GM12878 (cell line): ENCODE measurements around the gene ERP29. TPM values are rescaled to one million over a fixed set of nuclear protein-coding genes. Genes with fewer than 3 reads are reported as not detected.
A peak's percentile ranks its signal among the peaks of the same experiment; 100 is the strongest.
"Not testable (repeated sequence)": the region's sequence is repeated elsewhere in the genome, so short reads cannot be mapped to it uniquely, and the experiment has no call there.

ENCODE experiments used
- ATAC-seq: fragments of 200-7000 bp; cut with Tn5 transposase; 3 replicates; pipeline ENCODE4 v1.9.1; 2020; ENCODE audit warnings: mild to moderate bottlenecking, moderate library complexity
- BruUV-seq: library from RNA; stranded (reverse); fragments of 400-500 nt; replicated peaks from 2 replicates; lab custom pipeline; 2021; lab: Mats Ljungman, UMichigan
- CTCF ChIA-PET: fragments of 300-600 bp; sonication (Branson Sonifier 250); formaldehyde crosslinking; extraction: SDS; loops from one replicate; lab custom pipeline; 2021; ENCODE audit warnings: inconsistent platforms; lab: Yijun Ruan, JAX
- POLR2A ChIA-PET: fragments of 350-600 bp; formaldehyde crosslinking; extraction: SDS; loops from one replicate; lab custom pipeline; 2021; ENCODE audit warnings: inconsistent platforms; lab: Charles Lee
- RAD21 ChIA-PET: fragments of 300-600 bp; sonication (Branson Sonifier 250); formaldehyde crosslinking; loops from one replicate; lab custom pipeline; 2023; ENCODE audit warnings: antibody characterized with exemption; ENCODE audit not compliant: unreplicated experiment; lab: Charles Lee
- SMC1A ChIA-PET: fragments of 300-600 bp; sonication (Branson Sonifier 250); formaldehyde crosslinking; loops from one replicate; lab custom pipeline; 2023; ENCODE audit not compliant: unreplicated experiment, uncharacterized antibody; lab: Charles Lee
- DNase-seq: peaks from one replicate; pipeline ENCODE4 v3.0.0-alpha.2; 2011; ENCODE audit warnings: low read depth, low spot score
- FAIRE-seq: peaks from 3 replicates; lab custom pipeline; 2011; peaks lifted over from hg19 to GRCh38; lab: Jason Lieb, UNC
- H2AFZ ChIP-seq: 2 replicates; pipeline ENCODE4 v1.6.0; 2011; ENCODE audit warnings: low read depth, low read length, control low read depth; ENCODE audit not compliant: control insufficient read depth
- H3K27ac ChIP-seq: 2 replicates; pipeline ENCODE4 v1.5.1; 2011; ENCODE audit warnings: control low read depth; ENCODE audit not compliant: control insufficient read depth, insufficient read depth
- H3K27me3 ChIP-seq, 2 experiments: replicated peaks in 1 of 2; 2 replicates each; pipeline versions ENCODE4 v1.6.0 to v1.6.1; 2011; ENCODE audit warnings: low read length in 1 of 2; ENCODE audit not compliant: control insufficient read depth in 2 of 2, insufficient read depth in 2 of 2
- H3K36me3 ChIP-seq, 2 experiments: 2 replicates each; pipeline ENCODE4 v1.5.1; 2011; ENCODE audit warnings: low read length in 1 of 2; ENCODE audit not compliant: control insufficient read depth in 2 of 2, insufficient read depth in 2 of 2
- H3K4me1 ChIP-seq: 2 replicates; pipeline ENCODE4 v1.6.1; 2011; ENCODE audit warnings: mild to moderate bottlenecking, low read length, moderate library complexity, mixed read lengths; ENCODE audit not compliant: control insufficient read depth, insufficient read depth
- H3K4me2 ChIP-seq: 2 replicates; pipeline ENCODE4 v1.6.0; 2011; ENCODE audit warnings: control low read depth; ENCODE audit not compliant: control insufficient read depth, insufficient read depth
- H3K4me3 ChIP-seq: fragments of 200-600 bp; sonication (generic); 2 replicates; pipeline ENCODE4 v1.5.1; 2016
- H3K79me2 ChIP-seq: 2 replicates; pipeline ENCODE4 v1.6.0; 2011; ENCODE audit warnings: low read length; ENCODE audit not compliant: control insufficient read depth, insufficient read depth
- H3K9ac ChIP-seq: 2 replicates; pipeline ENCODE4 v1.8.0; 2011; ENCODE audit warnings: low read length, control low read depth, mixed read lengths; ENCODE audit not compliant: control insufficient read depth, insufficient read depth
- H3K9me3 ChIP-seq: replicated peaks from 3 replicates; pipeline ENCODE4 v1.5.1; 2011; ENCODE audit warnings: mild to moderate bottlenecking, low read length; ENCODE audit not compliant: control insufficient read depth, insufficient read depth
- H4K20me1 ChIP-seq: 2 replicates; pipeline ENCODE4 v1.6.0; 2011; ENCODE audit not compliant: control insufficient read depth, insufficient read depth
- BCL11A ChIP-seq: IDR thresholded peaks from 2 replicates; pipeline ENCODE4 v1.6.1; 2011; ENCODE audit warnings: low read depth, low read length
- BHLHE40 ChIP-seq, 2 experiments: fragments of 450-650 bp in 1 of 2; IDR thresholded peaks; 2 replicates each; pipeline ENCODE4 v1.6.1; 2011 to 2017; ENCODE audit warnings: low read depth in 2 of 2, borderline replicate concordance in 1 of 2, improper control_type of control experiment in 1 of 2, low read length in 1 of 2, mild to moderate bottlenecking in 1 of 2
- CBFB ChIP-seq: IDR thresholded peaks from 2 replicates; pipeline ENCODE4 v1.6.1; 2016; ENCODE audit warnings: antibody characterized with exemption, low read depth
- CEBPB ChIP-seq, 2 experiments: fragments of 150-350 bp in 1 of 2; IDR thresholded peaks; 2 replicates each; pipeline ENCODE4 v1.6.1; 2012 to 2014; ENCODE audit warnings: low read depth in 2 of 2, low read length in 2 of 2, borderline replicate concordance in 1 of 2, inconsistent platforms in 1 of 2
- CREB1 ChIP-seq: IDR thresholded peaks from 2 replicates; pipeline ENCODE4 v1.6.1; 2012; ENCODE audit warnings: low read depth, mild to moderate bottlenecking, inconsistent platforms
- CREM ChIP-seq: IDR thresholded peaks from 2 replicates; pipeline ENCODE4 v1.6.1; 2014; ENCODE audit warnings: antibody characterized with exemption, low read depth
- EED ChIP-seq: sonication (generic); IDR thresholded peaks from 2 replicates; pipeline ENCODE4 v1.6.1; 2016; ENCODE audit warnings: antibody characterized with exemption, low read depth
- GABPA ChIP-seq: IDR thresholded peaks from 2 replicates; pipeline ENCODE4 v1.6.1; 2014; ENCODE audit warnings: antibody characterized with exemption, low read depth, mild to moderate bottlenecking, inconsistent platforms
- IKZF1 ChIP-seq: fragments of 450-650 bp; conservative IDR thresholded peaks from 2 replicates; pipeline ENCODE4 v1.6.1; 2017; ENCODE audit warnings: antibody characterized with exemption, mild to moderate bottlenecking
- JUNB ChIP-seq: IDR thresholded peaks from 2 replicates; pipeline ENCODE4 v1.6.1; 2016; ENCODE audit warnings: antibody characterized with exemption, mild to moderate bottlenecking
- MEF2A ChIP-seq: IDR thresholded peaks from 2 replicates; pipeline ENCODE4 v1.6.1; 2011; ENCODE audit warnings: low read depth, mild to moderate bottlenecking, low read length, moderate library complexity; ENCODE audit not compliant: insufficient read depth
- MTA2 ChIP-seq: fragments of 450-650 bp; IDR thresholded peaks from 2 replicates; pipeline ENCODE4 v1.6.1; 2016; ENCODE audit warnings: low read depth, mild to moderate bottlenecking, moderate library complexity
- NBN ChIP-seq: fragments of 450-650 bp; IDR thresholded peaks from 2 replicates; pipeline ENCODE4 v1.6.1; 2016
- POU2F2 ChIP-seq: IDR thresholded peaks from 3 replicates; pipeline ENCODE4 v1.6.1; 2011; ENCODE audit warnings: low read depth, mild to moderate bottlenecking, low read length, borderline replicate concordance
- ZNF217 ChIP-seq: fragments of 450-650 bp; IDR thresholded peaks from 2 replicates; pipeline ENCODE4 v1.6.1; 2017; ENCODE audit warnings: antibody characterized with exemption, mild to moderate bottlenecking
- WGBS: methylation state at CpG from one replicate; pipeline ENCODE4 v1.1.6; 2016; ENCODE audit warnings: low lambda C conversion rate; ENCODE audit not compliant: insufficient replicate concordance, insufficient coverage; ENCODE audit errors: missing lambda C conversion rate; 5-methylcytosine and 5-hydroxymethylcytosine counted together
- in situ Hi-C: fragments of 300-500 bp; cut with MboI; formaldehyde crosslinking; loops from 9 replicates; pipeline ENCODE4 v1.14.3; 2018; ENCODE audit warnings: mixed read lengths
- intact Hi-C: fragments of 100-400 bp; cut with micrococcal nuclease; formaldehyde crosslinking; loops from one replicate; pipeline ENCODE4 v1.14.2; 2022; ENCODE audit not compliant: unreplicated experiment
- polyA plus RNA-seq, 11 experiments: library from polyadenylated mRNA; depleted of rRNA in 4 of 11; unstranded in 6 of 11; stranded (reverse) in 5 of 11; fragments of >200 nt; fragmentation: Nextera tagmentation in 4 of 11; fragmentation: Illumina TruSeq in 1 of 11; extraction: Ambion mirVana in 4 of 11; extraction: Trizol in 1 of 11; gene quantifications; 1 replicate in 1 of 11; 2 replicates in 10 of 11; pipeline versions ENCODE4 v1.2.1 to v1.2.3, GENCODE V29; 2011 to 2016; ENCODE audit warnings: inconsistent platforms in 2 of 11, missing spikeins in 2 of 11, low read depth in 1 of 11
- total RNA-seq, 4 experiments: library from RNA; depleted of rRNA in 3 of 4; stranded (reverse); fragments of >200 nt in 3 of 4; fragmentation: Illumina TruSeq in 1 of 4; extraction: Trizol in 1 of 4; gene quantifications; 2 replicates each; pipeline versions ENCODE4 v1.2.1 to v1.2.3, GENCODE V29; 2013 to 2021
- TF ChIP-seq, protein P1 (sequence below): IDR thresholded peaks from 2 replicates; pipeline ENCODE4 v1.6.1; 2012; ENCODE audit warnings: low read length, inconsistent platforms
- TF ChIP-seq, protein P2 (sequence below): fragments of 450-650 bp; IDR thresholded peaks from 2 replicates; pipeline ENCODE4 v1.6.1; 2016; ENCODE audit warnings: mild to moderate bottlenecking
- TF ChIP-seq, protein P3 (sequence below): fragments of 450-650 bp; IDR thresholded peaks from 2 replicates; pipeline ENCODE4 v1.6.1; 2017; ENCODE audit warnings: low read depth, mild to moderate bottlenecking, moderate library complexity

The ERP29 gene
- total and polyA plus RNA-seq, 10 of the 15 experiments (the other 5 are each of a cell fraction or from before 2014, with no cell fraction given), result 46.7 to 146 (median 107) TPM

DNA sequence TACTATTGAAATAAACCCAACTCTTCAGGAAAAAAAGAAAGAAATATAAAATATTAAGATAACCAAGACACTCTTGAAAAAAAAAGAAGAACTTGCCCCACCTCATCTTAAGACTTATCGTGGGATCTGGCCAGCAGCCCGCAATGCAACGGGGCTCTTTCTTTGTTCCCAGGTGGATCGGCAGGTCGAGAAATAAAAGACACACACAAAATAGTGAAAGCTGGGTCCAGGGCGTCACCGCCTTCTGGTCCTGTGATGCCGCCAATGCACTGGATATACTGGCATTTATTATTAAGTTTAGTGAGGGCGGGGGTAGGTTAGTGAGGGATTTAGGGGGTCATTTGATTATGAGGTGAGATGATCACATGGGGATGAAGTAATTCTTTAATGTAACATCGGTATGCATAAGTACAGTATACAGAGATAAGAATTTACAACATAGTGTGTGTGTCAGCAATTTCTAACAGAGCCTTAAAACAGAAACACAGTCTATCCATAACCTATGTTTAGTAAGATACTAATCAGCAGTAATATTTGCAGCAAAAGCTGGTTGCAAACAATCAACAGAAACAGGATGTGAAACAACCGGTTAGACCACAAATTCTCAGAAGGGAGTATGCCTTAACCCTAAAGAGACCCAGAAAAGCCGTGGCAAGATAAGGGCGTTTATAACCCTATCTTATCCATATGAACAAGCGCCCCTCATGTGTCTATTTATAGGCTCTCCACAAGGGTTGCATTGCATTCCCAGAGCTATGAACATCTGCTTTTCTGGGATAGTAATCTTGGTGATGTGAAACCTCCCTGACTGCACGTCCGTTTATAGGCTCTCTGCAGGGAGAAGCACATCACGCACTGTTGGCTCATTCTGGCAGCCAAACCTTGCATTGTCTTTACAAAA, 18.8 kb upstream of the ERP29 start:
- peak overlapping the region; percentile 49; the same call in 1 of the 2 replicates for H3K4me3 ChIP-seq
- SMC1A ChIA-PET, result interaction anchor here (1.0 to 4.9 kb wide), 5 partner anchors 10 to 23 kb away, joined by 3 to 51 read pairs (median 5); partner anchors contain the start of genes ERP29 and TMEM116
- POLR2A ChIA-PET, result interaction anchor here (0.6 to 2.6 kb wide), 6 partner anchors 13 to 423 kb away, joined by 3 to 9 read pairs (median 4); partner anchors contain the start of genes ERP29 and TMEM116
- H3K27me3 ChIP-seq, H3K9me3 ChIP-seq, H2AFZ ChIP-seq, H3K79me2 ChIP-seq, BruUV-seq, H3K27ac ChIP-seq, H4K20me1 ChIP-seq, H3K36me3 ChIP-seq, in situ Hi-C loops, H3K9ac ChIP-seq: not testable (repeated sequence)
- H3K4me1 ChIP-seq, result peaks cover 32% of the 10 kb centered on the region
- RAD21 ChIA-PET, result interaction anchor here (0.5 to 5.6 kb wide), 4 partner anchors 14 to 223 kb away, joined by 3 to 50 read pairs (median 4); partner anchors contain the start of genes ERP29 and TMEM116
- DNase-seq (peak; percentile 70), ATAC-seq (peak; percentile 69), FAIRE-seq (peak; percentile 52)
- peak overlapping the region; percentile 85 for H3K4me2 ChIP-seq
- intact Hi-C loops, result loop anchor here (1.0 to 5.0 kb wide), 2 partner anchors 20 to 47 kb away; no protein-coding TSS in a partner anchor
- under 1% methylated on average over 17 of the region's 17 CpGs for WGBS
- CTCF ChIA-PET, result interaction anchor here (0.9 to 3.8 kb wide), 5 partner anchors 10 to 241 kb away, joined by 3 to 18 read pairs (median 5); partner anchors contain the start of genes ERP29 and TMEM116
- TF ChIP-seq CEBPB (IDR thresholded peaks at IDR 0.05; ENCODE audit: borderline replicate concordance in 1 of 2, low read depth in 2 of 2, low read length in 2 of 2) (peak in 1 of 2 experiments; percentile 83; a peak in 1 of 4 replicates), BHLHE40 (IDR thresholded peaks at IDR 0.05; ENCODE audit: borderline replicate concordance in 1 of 2, low read depth in 2 of 2, low read length in 1 of 2) (peak in 1 of 2 experiments; percentile 32; a peak in 1 of 4 replicates), MEF2A (peak; percentile 77; the same call in 1 of the 2 replicates), CBFB (peak; percentile 78), JUNB (peak; percentile 53), IKZF1 (peak; percentile 67), GABPA (peak; percentile 30; the same call in 1 of the 2 replicates), CREB1 (peak; percentile 26; the same call in 1 of the 2 replicates), CREM (peak; percentile 66; the same call in 1 of the 2 replicates), POU2F2 (0 out of 3 replicates have a peak, but pooled peaks have one; percentile 12), EED (peak; percentile 86), MTA2 (peak; percentile 85), ZNF217 (peak; percentile 69), NBN (0 out of 2 replicates have a peak, but pooled peaks have one; percentile 35), BCL11A (peak; percentile 78)
- TF ChIP-seq, protein P1, sequence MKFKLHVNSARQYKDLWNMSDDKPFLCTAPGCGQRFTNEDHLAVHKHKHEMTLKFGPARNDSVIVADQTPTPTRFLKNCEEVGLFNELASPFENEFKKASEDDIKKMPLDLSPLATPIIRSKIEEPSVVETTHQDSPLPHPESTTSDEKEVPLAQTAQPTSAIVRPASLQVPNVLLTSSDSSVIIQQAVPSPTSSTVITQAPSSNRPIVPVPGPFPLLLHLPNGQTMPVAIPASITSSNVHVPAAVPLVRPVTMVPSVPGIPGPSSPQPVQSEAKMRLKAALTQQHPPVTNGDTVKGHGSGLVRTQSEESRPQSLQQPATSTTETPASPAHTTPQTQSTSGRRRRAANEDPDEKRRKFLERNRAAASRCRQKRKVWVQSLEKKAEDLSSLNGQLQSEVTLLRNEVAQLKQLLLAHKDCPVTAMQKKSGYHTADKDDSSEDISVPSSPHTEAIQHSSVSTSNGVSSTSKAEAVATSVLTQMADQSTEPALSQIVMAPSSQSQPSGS, result peak; percentile 76
- TF ChIP-seq, protein P2, sequence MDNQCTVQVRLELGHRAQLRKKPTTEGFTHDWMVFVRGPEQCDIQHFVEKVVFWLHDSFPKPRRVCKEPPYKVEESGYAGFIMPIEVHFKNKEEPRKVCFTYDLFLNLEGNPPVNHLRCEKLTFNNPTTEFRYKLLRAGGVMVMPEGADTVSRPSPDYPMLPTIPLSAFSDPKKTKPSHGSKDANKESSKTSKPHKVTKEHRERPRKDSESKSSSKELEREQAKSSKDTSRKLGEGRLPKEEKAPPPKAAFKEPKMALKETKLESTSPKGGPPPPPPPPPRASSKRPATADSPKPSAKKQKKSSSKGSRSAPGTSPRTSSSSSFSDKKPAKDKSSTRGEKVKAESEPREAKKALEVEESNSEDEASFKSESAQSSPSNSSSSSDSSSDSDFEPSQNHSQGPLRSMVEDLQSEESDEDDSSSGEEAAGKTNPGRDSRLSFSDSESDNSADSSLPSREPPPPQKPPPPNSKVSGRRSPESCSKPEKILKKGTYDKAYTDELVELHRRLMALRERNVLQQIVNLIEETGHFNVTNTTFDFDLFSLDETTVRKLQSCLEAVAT, result peak; percentile 68; the same call in 1 of the 2 replicates
- TF ChIP-seq, protein P3, sequence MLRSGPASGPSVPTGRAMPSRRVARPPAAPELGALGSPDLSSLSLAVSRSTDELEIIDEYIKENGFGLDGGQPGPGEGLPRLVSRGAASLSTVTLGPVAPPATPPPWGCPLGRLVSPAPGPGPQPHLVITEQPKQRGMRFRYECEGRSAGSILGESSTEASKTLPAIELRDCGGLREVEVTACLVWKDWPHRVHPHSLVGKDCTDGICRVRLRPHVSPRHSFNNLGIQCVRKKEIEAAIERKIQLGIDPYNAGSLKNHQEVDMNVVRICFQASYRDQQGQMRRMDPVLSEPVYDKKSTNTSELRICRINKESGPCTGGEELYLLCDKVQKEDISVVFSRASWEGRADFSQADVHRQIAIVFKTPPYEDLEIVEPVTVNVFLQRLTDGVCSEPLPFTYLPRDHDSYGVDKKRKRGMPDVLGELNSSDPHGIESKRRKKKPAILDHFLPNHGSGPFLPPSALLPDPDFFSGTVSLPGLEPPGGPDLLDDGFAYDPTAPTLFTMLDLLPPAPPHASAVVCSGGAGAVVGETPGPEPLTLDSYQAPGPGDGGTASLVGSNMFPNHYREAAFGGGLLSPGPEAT, result peak; percentile 40; the same call in 1 of the 2 replicates
